Smooth muscle cell (in vitro differentiated cells): Measurements from ENCODE around the gene LRRC42. TPM values are rescaled to one million over a fixed set of nuclear protein-coding genes. Genes with fewer than 3 reads are reported as not detected.

Experiments used
- DNase-seq: peaks from one replicate; lab custom pipeline; 2025; ENCODE audit not compliant: unreplicated experiment; lab: John Stamatoyannopoulos, UW
- H2AFZ ChIP-seq: fragments of 200-600 bp; sonication (generic); 2 replicates; pipeline ENCODE4 v1.6.0; 2016; ENCODE audit warnings: antibody characterized with exemption, low read depth, mild to moderate bottlenecking
- H3F3A ChIP-seq: fragments of 200-600 bp; sonication (generic); 2 replicates; pipeline ENCODE4 v1.6.0; 2017; ENCODE audit warnings: antibody characterized with exemption, low read depth
- H3K27ac ChIP-seq: fragments of 200-600 bp; sonication (generic); 2 replicates; pipeline ENCODE4 v1.5.1; 2016; ENCODE audit warnings: low read depth, mild to moderate bottlenecking
- H3K27me3 ChIP-seq: fragments of 200-600 bp; sonication (generic); 2 replicates; pipeline ENCODE4 v1.6.1; 2016; ENCODE audit warnings: low read depth, mild to moderate bottlenecking
- H3K36me3 ChIP-seq: fragments of 200-600 bp; sonication (generic); 2 replicates; pipeline ENCODE4 v1.5.1; 2016; ENCODE audit warnings: low read depth
- H3K4me1 ChIP-seq: fragments of 200-600 bp; sonication (generic); 2 replicates; pipeline ENCODE4 v1.5.1; 2016; ENCODE audit warnings: low read depth
- H3K4me2 ChIP-seq: fragments of 200-600 bp; sonication (generic); 2 replicates; pipeline ENCODE4 v1.6.0; 2016; ENCODE audit warnings: mild to moderate bottlenecking
- H3K4me3 ChIP-seq: fragments of 200-600 bp; sonication (generic); 2 replicates; pipeline ENCODE4 v1.5.1; 2016; ENCODE audit warnings: mild to moderate bottlenecking
- H3K79me2 ChIP-seq: fragments of 200-600 bp; sonication (generic); 2 replicates; pipeline ENCODE4 v1.6.0; 2016; ENCODE audit warnings: low read depth, mild to moderate bottlenecking
- H3K9ac ChIP-seq: fragments of 200-600 bp; sonication (generic); 2 replicates; pipeline ENCODE4 v1.6.0; 2016; ENCODE audit warnings: low read depth
- H3K9me3 ChIP-seq: fragments of 200-600 bp; sonication (generic); replicated peaks from 2 replicates; pipeline ENCODE4 v1.5.1; 2016; ENCODE audit warnings: low read depth
- H4K20me1 ChIP-seq: fragments of 200-600 bp; sonication (generic); 2 replicates; pipeline ENCODE4 v1.6.0; 2016; ENCODE audit warnings: low read depth
- CTCF ChIP-seq: fragments of 200-600 bp; sonication (generic); IDR thresholded peaks from 2 replicates; pipeline ENCODE4 v1.5.1; 2017; ENCODE audit warnings: borderline replicate concordance, mild to moderate bottlenecking, antibody characterized with exemption; ENCODE audit not compliant: insufficient read depth, poor library complexity, severe bottlenecking
- WGBS: methylation state at CpG from one replicate; pipeline ENCODE4 v1.1.7; 2016; ENCODE audit warnings: low lambda C conversion rate; 5-methylcytosine and 5-hydroxymethylcytosine counted together
- polyA plus RNA-seq: library from polyadenylated mRNA; unstranded; fragments of >200 nt; fragmentation: Nextera tagmentation; extraction: Ambion mirVana; gene quantifications from 2 replicates; pipeline ENCODE4 v1.2.1, GENCODE V29; 2016
- total RNA-seq: library from RNA; depleted of rRNA; stranded (reverse); fragments of >200 nt; gene quantifications from 2 replicates; pipeline ENCODE4 v1.2.3, GENCODE V29; 2014

LRRC42 gene
- total and polyA plus RNA-seq, 2 experiments from 2014 or later, result 36.5 to 37.0 TPM

- Histone ChIP-seq H4K20me1 (no peaks in the 10 kb centered on the region), H3K79me2 (no peaks in the 10 kb centered on the region), H3K27me3 (peaks cover 12% of the 10 kb centered on the region), H3K27ac (no peak overlapping the region), H3K4me2 (no peak overlapping the region), H3K36me3 (no peaks in the 10 kb centered on the region), H3K4me1 (no peaks in the 10 kb centered on the region), H3F3A (no peaks in the 10 kb centered on the region), H2AFZ (no peak overlapping the region), H3K9me3 (no peaks in the 10 kb centered on the region), H3K9ac (no peak overlapping the region), H3K4me3 (no peak overlapping the region)
- DNase-seq, result no peak
- WGBS, result 84% methylated on average over 9 of the region's 9 CpGs
- no peak for TF ChIP-seq CTCF
These were observed 65.3 kb downstream of the LRRC42 start for GRCh38 chr1:54011316-54012007.

GRCh38 chr1:54012008-54012325, 65.8 kb downstream of the LRRC42 start:
- H4K20me1 ChIP-seq, result no peaks in the 10 kb centered on the region
- no peak overlapping the region for H2AFZ ChIP-seq
- H3K4me2 ChIP-seq, result no peak overlapping the region
- no peaks in the 10 kb centered on the region for H3K4me1 ChIP-seq
- TF ChIP-seq CTCF, result no peak
- H3K36me3 ChIP-seq, result no peaks in the 10 kb centered on the region
- H3K9ac ChIP-seq, result no peak overlapping the region
- 92% methylated on average over 9 of the region's 9 CpGs for WGBS
- no peaks in the 10 kb centered on the region for H3K9me3 ChIP-seq
- H3K4me3 ChIP-seq, result no peak overlapping the region
- no peak overlapping the region for H3K27ac ChIP-seq
- H3K79me2 ChIP-seq, result no peaks in the 10 kb centered on the region
- no peak for DNase-seq
- H3F3A ChIP-seq, result no peaks in the 10 kb centered on the region
- peaks cover 12% of the 10 kb centered on the region for H3K27me3 ChIP-seq

- Histone ChIP-seq H2AFZ (no peak overlapping the region), H3K4me3 (no peak overlapping the region), H3F3A (no peaks in the 10 kb centered on the region), H4K20me1 (no peaks in the 10 kb centered on the region), H3K9me3 (no peaks in the 10 kb centered on the region), H3K4me1 (no peaks in the 10 kb centered on the region), H3K27me3 (peaks cover 12% of the 10 kb centered on the region), H3K9ac (no peak overlapping the region), H3K27ac (no peak overlapping the region), H3K4me2 (no peak overlapping the region), H3K36me3 (no peaks in the 10 kb centered on the region), H3K79me2 (no peaks in the 10 kb centered on the region)
- DNase-seq, result no peak
- TF ChIP-seq CTCF, result no peak
- 89% methylated on average over 8 of the region's 8 CpGs for WGBS
These were observed 66.7 kb downstream of the LRRC42 start for GRCh38 chr1:54012863-54013262.

- Histone ChIP-seq H3K4me1 (no peaks in the 10 kb centered on the region), H3K27me3 (peaks cover 12% of the 10 kb centered on the region)
- no peak for DNase-seq
These were observed 67.4 kb downstream of the LRRC42 start for GRCh38 chr1:54013393-54014008.

More at GRCh38 chr1:54013393-54014008, 67.4 kb downstream of the LRRC42 start:
- Histone ChIP-seq H2AFZ (no peak overlapping the region), H3K9me3 (no peaks in the 10 kb centered on the region), H3K36me3 (no peaks in the 10 kb centered on the region), H3F3A (no peaks in the 10 kb centered on the region), H3K9ac (no peak overlapping the region), H4K20me1 (no peaks in the 10 kb centered on the region), H3K4me2 (no peak overlapping the region), H3K79me2 (no peaks in the 10 kb centered on the region), H3K4me3 (no peak overlapping the region), H3K27ac (no peak overlapping the region)
- WGBS, result 91% methylated on average over 8 of the region's 8 CpGs
- TF ChIP-seq CTCF, result no peak
